Keratinocyte (primary cell): ENCODE measurements around the gene NFATC2. TPM values are rescaled to one million over a fixed set of nuclear protein-coding genes. Genes with fewer than 3 reads are reported as not detected.

ENCODE experiments used
- DNase-seq: peaks from one replicate; pipeline ENCODE4 v3.0.0-alpha.2; 2011; ENCODE audit warnings: low read depth, missing footprints, low spot score
- FAIRE-seq: peaks from 2 replicates; lab custom pipeline; 2011; peaks lifted over from hg19 to GRCh38; lab: Jason Lieb, UNC
- H2AFZ ChIP-seq: 2 replicates; pipeline ENCODE4 v1.6.0; 2012; ENCODE audit warnings: low read length, control low read depth, inconsistent platforms; ENCODE audit not compliant: control insufficient read depth
- H3K27ac ChIP-seq: 2 replicates; pipeline ENCODE4 v1.5.1; 2011; ENCODE audit warnings: low read length; ENCODE audit not compliant: control insufficient read depth, insufficient read depth
- H3K27me3 ChIP-seq: 3 replicates; pipeline ENCODE4 v1.6.0; 2011; ENCODE audit warnings: low read length; ENCODE audit not compliant: control insufficient read depth, insufficient read depth; ENCODE audit errors: extremely low read depth
- H3K36me3 ChIP-seq, 2 experiments: 2 replicates in 1 of 2; 3 replicates in 1 of 2; pipeline ENCODE4 v1.5.1; 2011; ENCODE audit warnings: low read length in 2 of 2, mild to moderate bottlenecking in 1 of 2; ENCODE audit not compliant: control insufficient read depth in 2 of 2, insufficient read depth in 2 of 2; ENCODE audit errors: extremely low read depth in 1 of 2
- H3K4me1 ChIP-seq: 3 replicates; pipeline ENCODE4 v1.5.1; 2011; ENCODE audit warnings: low read length; ENCODE audit not compliant: control insufficient read depth, insufficient read depth; ENCODE audit errors: extremely low read depth
- H3K4me2 ChIP-seq: 3 replicates; pipeline ENCODE4 v1.6.0; 2011; ENCODE audit warnings: low read depth, low read length; ENCODE audit not compliant: control insufficient read depth, insufficient read depth; ENCODE audit errors: extremely low read depth
- H3K4me3 ChIP-seq, 3 experiments: fragments of 200-600 bp in 1 of 3; sonication (generic) in 1 of 3; 2 replicates in 2 of 3; 3 replicates in 1 of 3; pipeline ENCODE4 v1.5.1; 2011 to 2016; ENCODE audit warnings: low read length in 3 of 3, mild to moderate bottlenecking in 3 of 3, control low read depth in 2 of 3, inconsistent platforms in 1 of 3, low read depth in 1 of 3, mixed read lengths in 1 of 3, mixed run types in 1 of 3, moderate library complexity in 1 of 3; ENCODE audit not compliant: control insufficient read depth in 2 of 3, insufficient read depth in 2 of 3; ENCODE audit errors: extremely low read depth in 1 of 3
- H3K79me2 ChIP-seq: 2 replicates; pipeline ENCODE4 v1.6.0; 2012; ENCODE audit warnings: low read length; ENCODE audit not compliant: control insufficient read depth, insufficient read depth
- H3K9ac ChIP-seq: 3 replicates; pipeline ENCODE4 v1.6.0; 2011; ENCODE audit warnings: low read length; ENCODE audit not compliant: control insufficient read depth, insufficient read depth; ENCODE audit errors: extremely low read depth
- H3K9me1 ChIP-seq: 3 replicates; pipeline ENCODE4 v1.6.0; 2011; ENCODE audit warnings: low read length; ENCODE audit not compliant: control insufficient read depth, insufficient read depth; ENCODE audit errors: extremely low read depth
- H3K9me3 ChIP-seq: 2 replicates; pipeline ENCODE4 v1.5.1; 2012; ENCODE audit warnings: low read depth, low read length; ENCODE audit not compliant: control insufficient read depth
- H4K20me1 ChIP-seq: 3 replicates; pipeline ENCODE4 v1.6.0; 2011; ENCODE audit warnings: low read length; ENCODE audit not compliant: control insufficient read depth, insufficient read depth; ENCODE audit errors: extremely low read depth
- CTCF ChIP-seq, 3 experiments: IDR thresholded peaks in 1 of 3; conservative IDR thresholded peaks in 1 of 3; optimal IDR thresholded peaks in 1 of 3; 2 replicates in 2 of 3; 3 replicates in 1 of 3; pipeline versions ENCODE3 to v1.5.1; 2011; ENCODE audit warnings: low read length in 3 of 3, mild to moderate bottlenecking in 3 of 3, moderate library complexity in 2 of 3, control low read depth in 1 of 3, inconsistent platforms in 1 of 3; ENCODE audit not compliant: insufficient read depth in 2 of 3; ENCODE audit errors: extremely low read depth in 1 of 3
- EZH2 ChIP-seq: IDR thresholded peaks from one replicate; pipeline ENCODE4 v1.6.1; 2012; ENCODE audit warnings: inconsistent platforms, mild to moderate bottlenecking, low read length, moderate library complexity
- dilution Hi-C: fragments of 300-500 bp; cut with MboI; formaldehyde crosslinking; loops from one replicate; pipeline ENCODE4 v1.7.0; 2020; ENCODE audit warnings: low sequenced_read_pairs; ENCODE audit not compliant: extremely low pct_ligation_motif_present
- polyA plus RNA-seq, 5 experiments: library from polyadenylated mRNA; depleted of rRNA in 3 of 5; stranded (reverse) in 3 of 5; stranded (forward) in 1 of 5; unstranded in 1 of 5; fragments of >200 nt; gene quantifications; 1 replicate in 1 of 5; 2 replicates in 3 of 5; 3 replicates in 1 of 5; pipeline versions ENCODE4 v1.2.1 to v1.2.3, GENCODE V29; 2011 to 2012; ENCODE audit warnings: missing spikeins in 2 of 5, low read depth in 1 of 5, low replicate concordance in 1 of 5

The NFATC2 gene
- polyA plus RNA-seq, 1 donor (not counting 4 experiments of a cell fraction or from before 2014, with no cell fraction given) = 0.05 TPM

DNA sequence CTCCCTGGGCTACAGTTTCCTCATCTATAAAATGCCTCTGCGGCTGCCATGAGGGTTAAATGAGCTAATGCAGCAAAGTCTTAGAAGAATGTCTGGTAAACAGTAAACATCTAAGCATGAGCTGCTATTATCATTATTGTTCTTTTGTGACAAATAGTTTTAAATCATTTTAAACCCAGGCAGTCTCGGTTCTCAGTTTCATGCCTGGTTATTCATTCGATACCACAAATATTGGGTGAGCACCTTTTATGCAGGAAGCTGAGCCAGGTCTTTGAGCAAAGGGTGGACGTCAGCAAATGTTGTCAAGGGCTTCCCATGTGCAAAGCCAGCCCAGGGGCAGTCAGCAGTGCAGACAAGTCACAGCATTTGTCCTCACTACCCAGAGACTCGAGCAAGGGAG lies 128.7 kb downstream of the NFATC2 start:
- TF ChIP-seq CTCF (optimal IDR thresholded peaks at IDR 0.05 in 1 of 3, IDR thresholded peaks at IDR 0.05 in 1 of 3, conservative IDR thresholded peaks at IDR 0.05 in 1 of 3; ENCODE audit: extremely low read depth in 1 of 3, insufficient read depth in 2 of 3, low read length in 3 of 3) (no peak), EZH2 (no peak)
- Histone ChIP-seq H3K9ac (no peak overlapping the region), H4K20me1 (no peaks in the 10 kb centered on the region), H3K36me3 (no peaks in the 10 kb centered on the region), H3K4me1 (no peaks in the 10 kb centered on the region), H2AFZ (no peak overlapping the region), H3K27me3 (peaks cover 18% of the 10 kb centered on the region), H3K4me2 (no peak overlapping the region), H3K4me3 (no peak overlapping the region), H3K9me3 (no peaks in the 10 kb centered on the region), H3K79me2 (no peaks in the 10 kb centered on the region), H3K27ac (no peak overlapping the region), H3K9me1 (no peaks in the 10 kb centered on the region)
- dilution Hi-C loops = no loop called here
- no peak for FAIRE-seq
- no peak for DNase-seq

- Histone ChIP-seq H2AFZ (no peak overlapping the region), H3K9ac (no peak overlapping the region), H3K4me2 (no peak overlapping the region), H3K27ac (no peak overlapping the region), H3K36me3 (no peaks in the 10 kb centered on the region), H3K4me3 (no peak overlapping the region), H3K27me3 (peaks cover 17% of the 10 kb centered on the region), H3K9me3 (no peaks in the 10 kb centered on the region), H4K20me1 (no peaks in the 10 kb centered on the region), H3K4me1 (no peaks in the 10 kb centered on the region), H3K9me1 (no peaks in the 10 kb centered on the region), H3K79me2 (no peaks in the 10 kb centered on the region)
- FAIRE-seq (no peak), DNase-seq (no peak)
- TF ChIP-seq EZH2 = no peak
- no peak for TF ChIP-seq CTCF (optimal IDR thresholded peaks at IDR 0.05 in 1 of 3, IDR thresholded peaks at IDR 0.05 in 1 of 3, conservative IDR thresholded peaks at IDR 0.05 in 1 of 3; ENCODE audit: extremely low read depth in 1 of 3, insufficient read depth in 2 of 3, low read length in 3 of 3)
- dilution Hi-C loops = no loop called here
Measured at GRCh38 chr20:51412951-51413481, 129.5 kb downstream of the NFATC2 start.
